Stimulated activated CD4-positive, alpha-beta T cell treated with anti-CD3 and anti-CD28 coated beads, Interleukin-2, amount 100 ng/mL, for 48 hours (primary cell): ENCODE results near the gene RNASEH1.

Source experiments
- DNase-seq, 2 donors: peaks; one replicate each; pipeline ENCODE4 v3.0.0-alpha.2; 2020

RNASEH1 gene

GRCh38 chr2:3558205-3559014 lies at the start of gene RNASEH1:
Gene RNASEH1 (minus strand): TSS chr2:3558333. CDS start chr2:3558260, 73 bp downstream.
- DNase-seq: peak; percentile 99 to 100

GRCh38 chr2:3606370-3607201 lies 48.5 kb upstream of the RNASEH1 start:
- DNase-seq: no peak

GRCh38 chr2:3606028-3606369 lies 47.9 kb upstream of the RNASEH1 start:
- no peak for DNase-seq

DNA sequence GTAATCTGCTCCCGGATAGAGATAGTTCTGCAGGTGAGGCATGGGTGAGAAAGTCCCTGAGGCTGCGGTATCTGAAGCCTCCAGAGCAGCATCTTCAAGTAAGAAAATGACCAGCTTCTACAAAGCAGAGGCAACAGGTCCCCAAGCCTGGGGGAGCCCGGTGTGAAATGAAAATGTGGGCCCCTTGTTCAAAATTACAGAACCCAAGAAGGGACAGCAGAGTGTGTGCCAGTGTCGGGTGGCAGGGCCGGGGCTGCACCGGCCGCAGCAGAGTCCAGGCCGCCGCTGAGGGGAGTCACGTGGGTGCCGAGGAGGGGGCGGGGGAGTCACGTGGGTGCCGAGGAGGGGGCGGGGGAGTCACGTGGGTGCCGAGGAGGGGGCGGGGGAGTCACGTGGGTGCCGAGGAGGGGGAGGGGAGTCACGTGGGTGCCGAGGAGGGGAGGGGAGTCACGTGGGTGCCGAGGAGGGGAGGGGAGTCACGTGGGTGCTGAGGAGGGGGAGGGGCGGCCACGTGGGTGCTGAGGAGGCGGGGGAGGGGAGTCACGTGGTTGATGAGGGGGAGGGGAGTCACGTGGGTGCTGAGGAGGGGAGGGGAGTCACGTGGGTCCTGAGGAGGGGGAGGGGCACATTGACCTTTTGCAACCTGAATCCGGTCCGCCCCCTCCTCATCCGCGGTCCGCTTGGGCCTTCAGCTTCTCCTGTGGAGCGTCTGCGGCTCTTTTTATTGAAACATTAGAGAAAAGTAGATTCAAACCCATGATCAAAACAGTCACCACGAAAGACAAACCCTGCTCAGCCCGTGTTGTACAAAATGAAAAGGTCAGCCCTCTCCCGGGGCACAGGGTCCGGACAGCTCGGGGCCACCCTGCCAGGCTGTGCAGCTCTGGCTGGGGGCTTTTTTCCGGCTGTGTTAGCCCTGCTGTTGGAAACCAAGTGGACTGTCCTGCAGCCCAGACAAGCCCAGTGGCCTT lies 47.1 kb upstream of the RNASEH1 start:
- DNase-seq: peak; percentile 19 to 24

- DNase-seq: no peak
Observed at GRCh38 chr2:3604207-3604877, 46.2 kb upstream of the RNASEH1 start.

GRCh38 chr2:3603536-3604206 lies 45.5 kb upstream of the RNASEH1 start:
- DNase-seq: no peak

GRCh38 chr2:3602553-3603339 lies 44.6 kb upstream of the RNASEH1 start:
- no peak for DNase-seq

- no peak for DNase-seq
Observed at GRCh38 chr2:3601561-3602271, 43.6 kb upstream of the RNASEH1 start.

DNA sequence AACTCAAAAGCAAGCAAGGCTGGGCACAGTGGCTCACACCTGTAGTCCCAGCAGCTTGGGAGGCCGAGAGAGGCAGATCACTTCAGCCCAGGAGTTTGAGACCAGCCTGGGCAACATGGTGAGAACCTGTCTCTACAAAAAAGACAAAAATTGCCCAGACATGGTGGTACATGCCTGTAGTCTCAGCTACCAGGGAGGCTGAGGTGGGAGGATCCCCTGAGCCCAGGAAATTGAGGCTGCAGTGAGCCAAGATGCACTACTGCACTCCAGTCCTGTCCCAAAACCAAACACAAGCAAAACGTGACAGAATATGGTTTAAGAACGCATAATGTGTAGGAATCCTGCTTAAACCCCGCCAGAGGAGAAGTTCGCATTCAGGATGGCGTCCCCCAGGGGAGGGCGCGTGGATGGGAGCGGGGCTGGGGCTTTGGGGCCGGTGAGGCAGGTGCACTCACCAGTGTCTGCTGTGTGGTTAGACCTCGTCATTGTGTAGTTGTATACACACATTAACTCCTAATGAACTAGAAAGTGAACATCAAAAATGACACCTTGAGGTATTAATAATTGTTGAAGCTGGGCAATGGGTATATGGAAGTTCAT lies 42.2 kb upstream of the RNASEH1 start:
- DNase-seq: no peak

DNA sequence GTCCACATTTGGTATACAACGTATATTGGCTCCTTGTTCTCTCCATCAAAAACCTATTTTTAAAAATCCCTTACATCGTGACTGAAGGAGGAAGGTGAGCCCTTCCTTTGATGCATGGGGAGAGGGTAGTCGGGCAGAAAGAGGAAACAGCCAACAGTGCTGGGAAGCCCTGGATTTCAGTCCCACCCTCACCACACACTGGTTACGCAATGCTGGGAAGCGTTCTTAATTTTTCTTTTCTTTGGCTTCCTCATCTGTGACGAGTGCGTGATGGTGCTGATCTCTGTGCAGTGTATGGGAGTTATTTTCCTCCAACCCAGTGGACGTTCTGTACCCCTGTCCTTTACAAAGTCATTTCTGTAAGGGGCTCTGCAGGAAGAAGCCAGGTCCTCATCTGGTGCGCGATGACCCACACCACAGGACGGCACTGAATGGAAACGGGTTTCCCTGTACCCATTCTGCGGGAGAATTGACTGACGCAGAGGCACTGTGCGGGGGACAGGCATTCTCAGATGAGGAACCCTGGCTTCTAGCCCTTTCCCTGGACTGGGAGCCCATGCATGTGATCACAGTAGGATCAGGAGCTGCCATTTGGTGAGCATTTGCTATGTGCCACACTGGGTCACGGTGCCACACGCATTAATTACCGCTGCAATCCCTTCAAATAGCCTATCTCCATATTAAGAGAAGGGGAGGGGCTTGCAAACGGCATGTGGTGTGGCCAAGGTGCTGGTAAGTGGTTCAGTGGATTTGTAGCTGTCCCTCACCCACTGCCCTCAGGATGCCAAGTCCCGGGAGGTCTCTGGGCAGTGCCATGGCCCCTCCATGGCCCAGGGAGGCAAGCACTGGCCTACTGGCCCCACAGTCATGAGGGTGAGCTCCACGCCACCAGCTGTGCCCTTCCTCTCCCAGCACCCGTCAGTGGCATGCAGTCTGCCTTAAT lies 41.0 kb upstream of the RNASEH1 start:
- DNase-seq: no peak

DNA sequence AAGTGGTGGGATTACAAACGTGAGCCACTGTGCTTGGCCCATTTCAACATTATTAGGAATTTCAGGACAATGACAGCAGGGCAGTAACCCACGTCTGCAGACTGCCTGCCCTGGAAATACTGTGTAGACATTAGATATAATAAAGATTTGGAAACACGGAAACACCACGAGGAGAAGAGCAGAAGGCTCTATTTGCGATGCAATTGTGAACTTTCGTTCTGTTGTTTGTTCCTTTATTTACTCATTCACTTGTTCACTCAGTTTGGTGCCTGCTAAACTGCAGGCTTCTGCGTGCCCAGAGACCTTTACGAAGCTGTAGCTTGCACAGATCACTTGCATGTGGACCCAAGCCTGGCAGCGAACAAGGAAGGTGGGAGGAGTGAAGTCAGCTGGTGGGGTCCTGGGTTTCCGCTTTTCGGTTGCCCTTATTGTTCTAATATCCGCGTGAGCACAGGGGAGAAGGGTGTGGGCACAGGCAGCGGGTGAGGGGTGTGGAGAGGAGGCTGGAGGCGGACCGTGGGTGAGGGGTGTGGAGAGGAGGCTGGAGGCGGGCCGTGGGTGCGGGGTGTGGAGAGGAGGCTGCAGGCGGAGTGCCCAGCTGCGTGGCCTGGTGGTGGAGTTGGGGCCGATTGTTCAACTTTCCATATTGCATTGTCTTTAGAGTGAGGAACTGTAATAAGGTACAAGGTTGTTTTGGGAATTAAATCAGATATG lies 40.2 kb upstream of the RNASEH1 start:
- no peak for DNase-seq

DNA sequence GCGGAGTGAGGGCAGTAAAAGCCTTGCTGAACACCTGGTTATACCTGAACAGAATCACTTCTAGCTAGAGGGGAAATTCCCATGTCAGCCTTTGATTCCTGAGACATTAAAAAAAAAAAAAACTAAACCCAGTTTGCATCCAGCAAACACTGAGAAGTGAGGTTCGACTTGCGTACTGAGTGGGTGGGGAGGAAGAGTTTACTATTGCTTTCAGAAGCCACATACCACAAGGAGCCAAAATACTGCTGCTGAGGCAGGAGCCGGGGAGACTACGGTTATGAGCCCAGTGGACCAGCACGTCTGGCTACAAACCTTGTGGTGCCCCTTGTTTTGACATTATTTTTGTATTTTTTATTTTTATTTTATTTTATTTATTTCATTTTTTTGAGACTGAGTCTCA lies 39.4 kb upstream of the RNASEH1 start:
- DNase-seq: no peak

GRCh38 chr2:3596901-3597417 lies 38.8 kb upstream of the RNASEH1 start:
- no peak for DNase-seq

DNA sequence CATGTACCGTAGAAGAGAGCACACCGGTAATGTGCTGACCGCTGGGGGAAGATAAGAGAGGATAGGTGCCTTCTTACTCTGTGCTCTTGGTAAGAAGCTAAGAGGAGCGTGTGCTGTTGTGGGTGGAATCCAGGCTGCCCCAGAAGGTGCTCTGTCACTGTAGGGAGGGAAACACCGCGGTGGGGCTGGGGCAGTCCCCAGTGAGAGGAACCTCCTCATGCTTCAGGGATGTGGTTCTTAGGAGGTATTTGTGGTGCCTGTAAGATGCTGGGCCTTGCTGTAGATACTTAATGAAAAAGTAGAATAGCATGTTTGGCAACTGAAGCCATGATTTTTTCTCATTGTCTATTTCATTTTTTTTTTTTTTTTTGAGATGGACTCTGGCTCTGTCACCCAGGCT lies 37.9 kb upstream of the RNASEH1 start:
- DNase-seq: peak; percentile 16 to 42

GRCh38 chr2:3595404-3595803 lies 37.3 kb upstream of the RNASEH1 start:
- no peak for DNase-seq

GRCh38 chr2:3594493-3595281 lies 36.6 kb upstream of the RNASEH1 start, which contains the start of gene COLEC11:
Gene COLEC11 (plus strand): TSS chr2:3595112. CDS start chr2:3604341, 9,229 bp downstream.
- no peak for DNase-seq

- no peak for DNase-seq
Observed at GRCh38 chr2:3589086-3589485, 31.0 kb upstream of the RNASEH1 start.
